ENCODE results near the gene SMYD3.

DNA sequence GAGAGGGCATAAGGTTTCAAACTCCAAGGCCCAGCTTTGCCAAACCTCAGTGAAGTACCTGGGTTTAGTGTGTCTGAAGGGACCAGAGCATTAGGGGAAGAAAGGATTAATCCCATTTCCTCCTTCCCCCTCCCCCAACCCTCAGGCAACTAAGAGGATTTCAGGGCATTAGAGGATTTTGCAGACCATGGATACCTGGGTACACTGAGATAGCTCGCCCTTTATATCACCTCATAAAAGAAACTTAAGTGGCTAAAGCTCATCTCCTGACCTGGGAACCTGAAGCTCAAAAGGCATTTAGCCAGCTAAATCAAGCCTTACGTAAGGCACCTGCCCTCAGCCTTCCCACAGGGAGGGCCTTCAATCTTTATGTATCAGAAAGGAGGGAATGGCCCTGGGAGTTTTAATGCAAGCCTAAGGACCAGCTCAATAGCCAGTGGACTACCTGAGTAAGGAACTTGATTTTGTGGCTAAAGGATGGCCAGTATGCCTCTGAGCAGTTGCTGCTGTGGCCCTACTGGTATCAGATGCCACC is 26.4 kb upstream of the SMYD3 start:
- TF ChIP-seq, protein P1, sequence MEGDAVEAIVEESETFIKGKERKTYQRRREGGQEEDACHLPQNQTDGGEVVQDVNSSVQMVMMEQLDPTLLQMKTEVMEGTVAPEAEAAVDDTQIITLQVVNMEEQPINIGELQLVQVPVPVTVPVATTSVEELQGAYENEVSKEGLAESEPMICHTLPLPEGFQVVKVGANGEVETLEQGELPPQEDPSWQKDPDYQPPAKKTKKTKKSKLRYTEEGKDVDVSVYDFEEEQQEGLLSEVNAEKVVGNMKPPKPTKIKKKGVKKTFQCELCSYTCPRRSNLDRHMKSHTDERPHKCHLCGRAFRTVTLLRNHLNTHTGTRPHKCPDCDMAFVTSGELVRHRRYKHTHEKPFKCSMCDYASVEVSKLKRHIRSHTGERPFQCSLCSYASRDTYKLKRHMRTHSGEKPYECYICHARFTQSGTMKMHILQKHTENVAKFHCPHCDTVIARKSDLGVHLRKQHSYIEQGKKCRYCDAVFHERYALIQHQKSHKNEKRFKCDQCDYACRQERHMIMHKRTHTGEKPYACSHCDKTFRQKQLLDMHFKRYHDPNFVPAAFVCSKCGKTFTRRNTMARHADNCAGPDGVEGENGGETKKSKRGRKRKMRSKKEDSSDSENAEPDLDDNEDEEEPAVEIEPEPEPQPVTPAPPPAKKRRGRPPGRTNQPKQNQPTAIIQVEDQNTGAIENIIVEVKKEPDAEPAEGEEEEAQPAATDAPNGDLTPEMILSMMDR (IDR thresholded peaks at IDR 0.05), result no peak
- TF ChIP-seq POLR2A (IDR thresholded peaks at IDR 0.05), result no peak

Measured in heart left ventricle (tissue), 13 donors.